Heart left ventricle (tissue), 13 donors: ENCODE measurements around the gene SORL1.

ENCODE experiments used
- POLR2A ChIP-seq, 2 donors: fragments of 450-650 bp; IDR thresholded peaks; one replicate each; pipeline ENCODE4 v1.6.1; 2017; ENCODE audit warnings: antibody characterized with exemption in 2 of 2, mild to moderate bottlenecking in 2 of 2, moderate library complexity in 2 of 2
- TF ChIP-seq, protein P1 (sequence below), 12 donors: fragments of 200-600 bp; sonication (generic) in 4 of 12; IDR thresholded peaks; one replicate each; pipeline versions ENCODE4 v1.5.0 to v1.8.0; 2018 to 2022; ENCODE audit warnings: antibody characterized with exemption in 12 of 12, mild to moderate bottlenecking in 5 of 12
- donor health status: ischemic (EF 13 %, LVEDD 7.1; RV severe dilation, severe dysfunction).
- donor health status: DM: no; HTN: yes; CAD: no.
- donor health status: DM: no; HTN: no; CAD: no.
- donor health status: ischemic (EF 25% LVEDD 6.9; RV normal size, moderate dysfunction).
- donor health status: ischemic (EF 25% LVEDD 5.7; RV mildly dilated, moderate dysfunction).
- donor health status: ischemic (EF 35%, LVEDD 5.7; RV mildly dilated, moderate dysfunction).
- donor health status: nonischemic (EF 11% LVEDD 7.7; RV severe dilation, severe dysfunction).
- donor health status: DM: yes; HTN: yes; CAD: no.
- donor health status: PGD.
- donor health status: ischemic (EF 29% LVEDD 5.4; RV normal size, mild dysfunction).
- donor health status: nonischemic (EF 23%, LVEDD 6.1; RV moderate dilation, normal function).

DNA sequence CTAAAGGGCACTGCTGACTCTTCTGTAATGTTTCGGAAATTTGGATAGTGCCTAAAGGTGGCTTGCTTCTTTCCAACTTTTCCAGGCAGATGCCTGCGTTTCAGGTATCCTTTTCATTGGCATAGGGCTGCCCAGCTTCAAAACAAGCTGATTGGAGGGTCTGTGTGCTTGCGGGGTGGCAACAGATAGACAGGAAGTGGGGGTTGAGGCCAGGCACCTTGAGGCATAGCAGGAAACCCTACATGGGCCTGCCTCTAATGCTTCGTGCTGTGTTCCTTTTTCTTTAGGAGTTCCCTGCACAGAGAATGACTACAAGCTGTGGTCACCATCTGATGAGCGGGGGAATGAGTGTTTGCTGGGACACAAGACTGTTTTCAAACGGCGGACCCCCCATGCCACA is 92.8 kb downstream of the SORL1 start:
- TF ChIP-seq, protein P1, sequence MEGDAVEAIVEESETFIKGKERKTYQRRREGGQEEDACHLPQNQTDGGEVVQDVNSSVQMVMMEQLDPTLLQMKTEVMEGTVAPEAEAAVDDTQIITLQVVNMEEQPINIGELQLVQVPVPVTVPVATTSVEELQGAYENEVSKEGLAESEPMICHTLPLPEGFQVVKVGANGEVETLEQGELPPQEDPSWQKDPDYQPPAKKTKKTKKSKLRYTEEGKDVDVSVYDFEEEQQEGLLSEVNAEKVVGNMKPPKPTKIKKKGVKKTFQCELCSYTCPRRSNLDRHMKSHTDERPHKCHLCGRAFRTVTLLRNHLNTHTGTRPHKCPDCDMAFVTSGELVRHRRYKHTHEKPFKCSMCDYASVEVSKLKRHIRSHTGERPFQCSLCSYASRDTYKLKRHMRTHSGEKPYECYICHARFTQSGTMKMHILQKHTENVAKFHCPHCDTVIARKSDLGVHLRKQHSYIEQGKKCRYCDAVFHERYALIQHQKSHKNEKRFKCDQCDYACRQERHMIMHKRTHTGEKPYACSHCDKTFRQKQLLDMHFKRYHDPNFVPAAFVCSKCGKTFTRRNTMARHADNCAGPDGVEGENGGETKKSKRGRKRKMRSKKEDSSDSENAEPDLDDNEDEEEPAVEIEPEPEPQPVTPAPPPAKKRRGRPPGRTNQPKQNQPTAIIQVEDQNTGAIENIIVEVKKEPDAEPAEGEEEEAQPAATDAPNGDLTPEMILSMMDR (IDR thresholded peaks at IDR 0.05) = no peak
- no peak for TF ChIP-seq POLR2A (IDR thresholded peaks at IDR 0.05)
